Thoracic aorta (tissue), 2 donors: ENCODE measurements around the gene TJP3. TPM values are rescaled to one million over a fixed set of nuclear protein-coding genes. Genes with fewer than 3 reads are reported as not detected.

Experiments used
- ATAC-seq: fragments of 150-250 bp; one replicate; pipeline ENCODE4 v1.8.0; 2017; ENCODE audit warnings: low read depth; ENCODE audit not compliant: insufficient number of reproducible peaks, low FRiP score
- DNase-seq: peaks from one replicate; pipeline ENCODE4 v3.0.0-alpha.2; 2020; ENCODE audit warnings: low spot score
- H3K27ac ChIP-seq, 2 donors: fragments of 200-600 bp; sonication (generic); 1 replicate in 1 of 2; 2 replicates in 1 of 2; pipeline ENCODE4 v1.5.1; 2016; ENCODE audit warnings: mild to moderate bottlenecking in 2 of 2, moderate library complexity in 2 of 2
- H3K27me3 ChIP-seq: fragments of 200-600 bp; sonication (generic); replicated peaks from 2 replicates; pipeline ENCODE4 v1.6.0; 2016; ENCODE audit warnings: mild to moderate bottlenecking; ENCODE audit not compliant: insufficient read depth
- H3K36me3 ChIP-seq: fragments of 200-600 bp; sonication (generic); one replicate; pipeline ENCODE4 v1.5.1; 2016
- H3K4me1 ChIP-seq, 2 donors: fragments of 200-600 bp; sonication (generic); 1 replicate in 1 of 2; 2 replicates in 1 of 2; pipeline versions ENCODE4 v1.5.1 to v1.6.0; 2016; ENCODE audit warnings: low read depth in 2 of 2, mild to moderate bottlenecking in 1 of 2; ENCODE audit not compliant: control insufficient read depth in 1 of 2
- H3K4me3 ChIP-seq: fragments of 200-600 bp; sonication (generic); 2 replicates; pipeline ENCODE4 v1.5.1; 2016; ENCODE audit warnings: mild to moderate bottlenecking
- H3K9me3 ChIP-seq: fragments of 200-600 bp; sonication (generic); 2 replicates; pipeline ENCODE4 v1.5.1; 2016
- CTCF ChIP-seq: fragments of 200-600 bp; sonication (generic); IDR thresholded peaks from one replicate; pipeline ENCODE4 v1.5.1; 2019; ENCODE audit warnings: antibody characterized with exemption
- total RNA-seq, 2 donors: library from RNA; depleted of rRNA; stranded (reverse); fragments of >200 nt; gene quantifications; one replicate each; pipeline versions ENCODE4 v1.1.0 to v1.2.3, GENCODE V29; 2016

Gene TJP3
- total RNA-seq, 2 donors from 2014 or later, result 0.41 to 2.1 TPM

GRCh38 chr19:3766520-3766919 is 58.3 kb downstream of the TJP3 start:
- ATAC-seq (no peak), DNase-seq (no peak)
- H3K27me3 ChIP-seq, result no peaks in the 10 kb centered on the region
- H3K4me1 ChIP-seq, result peaks cover 3 to 12% of the 10 kb centered on the region in 2 donors
- H3K27ac ChIP-seq, result no peak overlapping the region
- no peaks in the 10 kb centered on the region for H3K9me3 ChIP-seq
- peaks cover 19% of the 10 kb centered on the region for H3K36me3 ChIP-seq
- no peak for TF ChIP-seq CTCF
- H3K4me3 ChIP-seq, result no peak overlapping the region

GRCh38 chr19:3767050-3767449 is 58.9 kb downstream of the TJP3 start:
- TF ChIP-seq CTCF, result no peak
- DNase-seq (no peak), ATAC-seq (no peak)
- Histone ChIP-seq H3K9me3 (no peaks in the 10 kb centered on the region), H3K27me3 (no peaks in the 10 kb centered on the region), H3K36me3 (peaks cover 19% of the 10 kb centered on the region), H3K27ac (no peak overlapping the region), H3K4me1 (peaks cover 0 to 7% of the 10 kb centered on the region in 2 donors), H3K4me3 (no peak overlapping the region)

- H3K36me3 ChIP-seq, result peaks cover 19% of the 10 kb centered on the region
- ATAC-seq, result no peak
- no peak overlapping the region for H3K4me3 ChIP-seq
- DNase-seq, result no peak
- peaks cover 0 to 4% of the 10 kb centered on the region in 2 donors for H3K4me1 ChIP-seq
- no peak for TF ChIP-seq CTCF
- no peaks in the 10 kb centered on the region for H3K27me3 ChIP-seq
- no peaks in the 10 kb centered on the region for H3K9me3 ChIP-seq
- no peak overlapping the region for H3K27ac ChIP-seq
These were observed 60.0 kb downstream of the TJP3 start for GRCh38 chr19:3768015-3768747.

- no peak for ATAC-seq
- Histone ChIP-seq H3K9me3 (no peaks in the 10 kb centered on the region), H3K27me3 (no peaks in the 10 kb centered on the region), H3K4me1 (no peaks in the 10 kb centered on the region), H3K4me3 (no peak overlapping the region), H3K27ac (no peak overlapping the region), H3K36me3 (peaks cover 19% of the 10 kb centered on the region)
- no peak for DNase-seq
- TF ChIP-seq CTCF, result no peak
These were observed 60.5 kb downstream of the TJP3 start for GRCh38 chr19:3768748-3769099.

- Histone ChIP-seq H3K4me3 (no peak overlapping the region), H3K36me3 (peaks cover 19% of the 10 kb centered on the region)
- ATAC-seq, result no peak
These were observed 61.3 kb downstream of the TJP3 start for GRCh38 chr19:3769494-3769893.

More at GRCh38 chr19:3769494-3769893, 61.3 kb downstream of the TJP3 start:
- DNase-seq, result no peak
- Histone ChIP-seq H3K27ac (no peak overlapping the region), H3K27me3 (no peaks in the 10 kb centered on the region), H3K9me3 (no peaks in the 10 kb centered on the region), H3K4me1 (no peaks in the 10 kb centered on the region)
- no peak for TF ChIP-seq CTCF
